Gastrocnemius medialis (tissue), 4 donors: Measurements from ENCODE around the gene DHX15.

Experiments
- CTCF ChIP-seq, 5 experiments: fragments of 450-650 bp in 3 of 5; fragments of 200-600 bp in 2 of 5; sonication (generic) in 2 of 5; IDR thresholded peaks in 4 of 5; conservative IDR thresholded peaks in 1 of 5; 1 replicate in 4 of 5; 2 replicates in 1 of 5; pipeline ENCODE4 v1.5.1; 2016 to 2019; ENCODE audit warnings: antibody characterized with exemption in 5 of 5, mild to moderate bottlenecking in 3 of 5, moderate library complexity in 3 of 5
- POLR2A ChIP-seq, 2 donors: fragments of 450-650 bp; IDR thresholded peaks; one replicate each; pipeline ENCODE4 v1.6.1; 2017; ENCODE audit warnings: antibody characterized with exemption in 2 of 2, mild to moderate bottlenecking in 2 of 2, moderate library complexity in 2 of 2

DNA sequence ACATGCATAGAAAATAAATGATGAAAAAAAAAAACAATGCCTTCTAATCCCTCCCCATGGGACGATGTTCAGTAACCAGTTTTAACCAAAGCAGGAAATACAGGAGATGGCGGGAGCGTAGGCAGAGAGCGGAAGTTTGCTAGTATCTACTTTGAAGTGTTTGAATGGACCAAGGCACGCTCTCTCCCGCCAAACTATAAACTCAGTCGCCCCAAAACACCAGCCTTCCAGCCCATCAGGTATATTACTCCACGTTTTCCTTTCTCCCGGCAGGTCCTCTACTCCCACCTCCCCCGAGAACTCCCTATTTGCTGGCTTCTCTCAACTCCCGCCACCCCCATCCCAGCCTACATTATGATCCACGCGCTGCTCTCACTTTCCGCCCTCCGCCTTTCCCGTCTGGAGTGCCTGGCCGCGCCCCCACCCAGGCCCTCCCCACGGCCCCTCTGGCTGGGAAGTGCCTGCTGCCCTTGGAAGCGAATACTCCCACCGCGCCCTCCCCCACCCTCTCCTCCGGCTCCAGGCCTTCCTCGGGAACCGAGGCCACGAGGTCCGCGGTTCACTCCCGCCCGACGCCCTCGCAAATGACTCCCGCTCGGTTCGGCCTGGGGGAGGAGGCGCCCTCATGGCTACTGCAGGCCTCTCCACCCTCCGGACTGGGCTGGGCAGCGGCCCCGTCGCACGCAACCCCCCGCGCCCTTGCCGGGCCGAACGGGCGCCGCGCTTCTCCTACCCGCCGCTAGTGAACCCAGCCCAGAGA lies 723 bp downstream of the DHX15 start:
- TF ChIP-seq CTCF (IDR thresholded peaks at IDR 0.05 in 4 of 5, conservative IDR thresholded peaks at IDR 0.05 in 1 of 5) = peak in 2 of 5 experiments; percentile 10 to 11
- TF ChIP-seq POLR2A (IDR thresholded peaks at IDR 0.05) = no peak
